ENCODE measurements around the gene TMEM150A.

- TF ChIP-seq, protein P1, sequence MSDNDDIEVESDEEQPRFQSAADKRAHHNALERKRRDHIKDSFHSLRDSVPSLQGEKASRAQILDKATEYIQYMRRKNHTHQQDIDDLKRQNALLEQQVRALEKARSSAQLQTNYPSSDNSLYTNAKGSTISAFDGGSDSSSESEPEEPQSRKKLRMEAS (IDR thresholded peaks at IDR 0.05): no peak
- TF ChIP-seq, protein P2, sequence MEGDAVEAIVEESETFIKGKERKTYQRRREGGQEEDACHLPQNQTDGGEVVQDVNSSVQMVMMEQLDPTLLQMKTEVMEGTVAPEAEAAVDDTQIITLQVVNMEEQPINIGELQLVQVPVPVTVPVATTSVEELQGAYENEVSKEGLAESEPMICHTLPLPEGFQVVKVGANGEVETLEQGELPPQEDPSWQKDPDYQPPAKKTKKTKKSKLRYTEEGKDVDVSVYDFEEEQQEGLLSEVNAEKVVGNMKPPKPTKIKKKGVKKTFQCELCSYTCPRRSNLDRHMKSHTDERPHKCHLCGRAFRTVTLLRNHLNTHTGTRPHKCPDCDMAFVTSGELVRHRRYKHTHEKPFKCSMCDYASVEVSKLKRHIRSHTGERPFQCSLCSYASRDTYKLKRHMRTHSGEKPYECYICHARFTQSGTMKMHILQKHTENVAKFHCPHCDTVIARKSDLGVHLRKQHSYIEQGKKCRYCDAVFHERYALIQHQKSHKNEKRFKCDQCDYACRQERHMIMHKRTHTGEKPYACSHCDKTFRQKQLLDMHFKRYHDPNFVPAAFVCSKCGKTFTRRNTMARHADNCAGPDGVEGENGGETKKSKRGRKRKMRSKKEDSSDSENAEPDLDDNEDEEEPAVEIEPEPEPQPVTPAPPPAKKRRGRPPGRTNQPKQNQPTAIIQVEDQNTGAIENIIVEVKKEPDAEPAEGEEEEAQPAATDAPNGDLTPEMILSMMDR (IDR thresholded peaks at IDR 0.05): no peak
- TF ChIP-seq PHF8 (IDR thresholded peaks at IDR 0.05; ENCODE audit: borderline replicate concordance, low read depth) (no peak), POLR2A (IDR thresholded peaks at IDR 0.05; ENCODE audit: low read length) (no peak), POLR2AphosphoS2 (conservative IDR thresholded peaks at IDR 0.05; ENCODE audit: low read length) (no peak), FOSL2 (IDR thresholded peaks at IDR 0.05) (no peak), FOSL2 (CRISPR knock-in tag; IDR thresholded peaks at IDR 0.05) (no peak), CEBPB (IDR thresholded peaks at IDR 0.05) (no peak), HDAC2 (IDR thresholded peaks at IDR 0.05) (no peak), KDM1A (IDR thresholded peaks at IDR 0.05; ENCODE audit: low read depth) (no peak), HOXB5 (CRISPR knock-in tag; IDR thresholded peaks at IDR 0.05) (no peak), ELK1 (IDR thresholded peaks at IDR 0.05; ENCODE audit: low read depth, low read length) (no peak)
Measured at GRCh38 chr2:85548608-85548900, 53.9 kb downstream of the TMEM150A start.
